Measurements from ENCODE around the gene KRT39.

GRCh38 chr17:41013181-41013580 lies 46.4 kb upstream of the KRT39 start:
- no peak for TF ChIP-seq POLR2A (IDR thresholded peaks at IDR 0.05; ENCODE audit: low read depth, low read length)
- no peak for TF ChIP-seq POLR2AphosphoS5 (IDR thresholded peaks at IDR 0.05; ENCODE audit: low read depth, low read length)
- TF ChIP-seq TAF1 (IDR thresholded peaks at IDR 0.05; ENCODE audit: borderline replicate concordance, low read depth, low read length), result no peak

Data from GM12892 (cell line).